A673 (cell line): Measurements from ENCODE around the gene NR1H4.

Source experiments
- EZH2 ChIP-seq: fragments of 200-600 bp; sonication (generic); IDR thresholded peaks from 2 replicates; pipeline ENCODE4 v1.6.1; 2017; ENCODE audit warnings: borderline replicate concordance, low read depth, mild to moderate bottlenecking, mixed read lengths, antibody characterized with exemption, low read length; ENCODE audit not compliant: poor library complexity, severe bottlenecking
- TF ChIP-seq, protein P1 (sequence below): fragments of 300-800, 200-600 bp; sonication (generic); conservative IDR thresholded peaks from 2 replicates; pipeline ENCODE4 v1.5.1; 2017; ENCODE audit warnings: low read depth, mild to moderate bottlenecking, antibody characterized with exemption, low read length, moderate library complexity, mixed read lengths

DNA sequence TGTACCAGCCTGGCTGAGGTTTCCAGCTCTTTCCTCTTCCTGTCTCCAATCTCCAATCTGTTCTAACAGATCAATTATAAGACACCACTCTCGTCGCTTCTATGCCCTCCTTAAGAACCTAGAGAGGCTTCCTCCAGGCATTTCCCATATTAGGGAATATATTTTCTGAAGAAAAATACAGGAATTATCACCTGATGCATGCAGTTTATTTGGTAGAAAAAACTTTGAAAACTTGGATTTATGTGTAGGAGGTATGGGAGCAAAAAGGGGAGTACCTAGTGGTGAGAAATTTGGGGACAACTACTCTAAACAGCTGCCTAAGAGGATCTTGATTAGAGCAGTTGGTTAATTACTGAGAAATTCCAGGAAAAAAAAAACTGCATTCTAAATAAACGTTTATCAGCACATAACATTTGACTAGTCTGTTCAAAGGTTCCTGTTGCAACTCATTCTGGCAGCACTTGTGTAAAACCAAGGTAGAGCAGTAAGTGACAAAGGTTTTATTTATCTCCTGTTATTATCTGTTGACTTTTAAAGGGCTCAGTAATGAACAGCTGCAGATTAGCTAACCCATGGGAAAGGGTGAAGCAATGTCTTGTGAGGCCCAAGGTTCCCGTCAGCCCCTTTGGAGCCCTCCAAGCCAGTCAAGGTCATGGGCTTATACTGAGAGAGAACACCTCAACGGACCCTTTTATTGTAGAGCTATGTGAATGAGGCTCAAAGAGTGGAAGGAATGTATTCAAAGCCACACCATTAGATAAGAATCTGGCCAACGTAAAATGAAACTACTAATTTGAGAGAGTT lies 36.4 kb upstream of the NR1H4 start:
- TF ChIP-seq, protein P1, sequence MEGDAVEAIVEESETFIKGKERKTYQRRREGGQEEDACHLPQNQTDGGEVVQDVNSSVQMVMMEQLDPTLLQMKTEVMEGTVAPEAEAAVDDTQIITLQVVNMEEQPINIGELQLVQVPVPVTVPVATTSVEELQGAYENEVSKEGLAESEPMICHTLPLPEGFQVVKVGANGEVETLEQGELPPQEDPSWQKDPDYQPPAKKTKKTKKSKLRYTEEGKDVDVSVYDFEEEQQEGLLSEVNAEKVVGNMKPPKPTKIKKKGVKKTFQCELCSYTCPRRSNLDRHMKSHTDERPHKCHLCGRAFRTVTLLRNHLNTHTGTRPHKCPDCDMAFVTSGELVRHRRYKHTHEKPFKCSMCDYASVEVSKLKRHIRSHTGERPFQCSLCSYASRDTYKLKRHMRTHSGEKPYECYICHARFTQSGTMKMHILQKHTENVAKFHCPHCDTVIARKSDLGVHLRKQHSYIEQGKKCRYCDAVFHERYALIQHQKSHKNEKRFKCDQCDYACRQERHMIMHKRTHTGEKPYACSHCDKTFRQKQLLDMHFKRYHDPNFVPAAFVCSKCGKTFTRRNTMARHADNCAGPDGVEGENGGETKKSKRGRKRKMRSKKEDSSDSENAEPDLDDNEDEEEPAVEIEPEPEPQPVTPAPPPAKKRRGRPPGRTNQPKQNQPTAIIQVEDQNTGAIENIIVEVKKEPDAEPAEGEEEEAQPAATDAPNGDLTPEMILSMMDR = no peak
- no peak for TF ChIP-seq EZH2
